ENCODE results near the gene FAM174C.

DNA sequence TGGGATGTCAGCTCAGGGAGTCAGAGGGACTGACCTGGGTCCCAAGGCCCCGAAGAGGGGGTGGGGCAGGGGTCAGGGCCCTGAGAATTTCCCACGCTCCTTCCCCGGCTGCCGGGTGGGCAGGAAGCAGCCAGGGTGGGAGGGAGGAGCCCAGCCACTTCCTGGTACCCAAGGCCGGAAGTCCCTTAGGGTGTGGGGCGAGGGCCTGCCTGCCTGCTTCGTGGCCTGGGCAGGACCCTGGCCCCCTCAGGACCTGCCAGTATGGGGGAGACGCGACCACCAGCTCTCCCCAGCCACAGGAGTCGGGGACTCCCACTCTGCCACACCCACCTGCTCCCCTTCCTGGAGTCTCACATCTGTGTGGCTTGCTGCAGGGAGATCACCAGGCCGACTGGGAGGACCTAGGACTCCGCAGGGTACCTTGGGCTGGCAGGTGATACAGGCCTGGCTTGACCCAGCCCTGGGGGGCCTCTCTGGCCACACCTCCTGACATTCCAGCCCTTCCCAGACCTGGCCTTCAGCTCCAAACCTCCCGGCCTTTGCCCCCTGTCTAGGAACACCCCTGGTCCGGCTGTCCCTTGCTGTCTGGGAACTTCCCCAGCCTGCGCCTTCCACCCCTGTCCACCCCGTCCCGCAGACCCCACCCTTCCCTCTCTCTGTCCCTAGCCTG lies 16.0 kb upstream of the FAM174C start:
- no peak for TF ChIP-seq EZH2 (IDR thresholded peaks at IDR 0.05; ENCODE audit: low read length)
- TF ChIP-seq, protein P1, sequence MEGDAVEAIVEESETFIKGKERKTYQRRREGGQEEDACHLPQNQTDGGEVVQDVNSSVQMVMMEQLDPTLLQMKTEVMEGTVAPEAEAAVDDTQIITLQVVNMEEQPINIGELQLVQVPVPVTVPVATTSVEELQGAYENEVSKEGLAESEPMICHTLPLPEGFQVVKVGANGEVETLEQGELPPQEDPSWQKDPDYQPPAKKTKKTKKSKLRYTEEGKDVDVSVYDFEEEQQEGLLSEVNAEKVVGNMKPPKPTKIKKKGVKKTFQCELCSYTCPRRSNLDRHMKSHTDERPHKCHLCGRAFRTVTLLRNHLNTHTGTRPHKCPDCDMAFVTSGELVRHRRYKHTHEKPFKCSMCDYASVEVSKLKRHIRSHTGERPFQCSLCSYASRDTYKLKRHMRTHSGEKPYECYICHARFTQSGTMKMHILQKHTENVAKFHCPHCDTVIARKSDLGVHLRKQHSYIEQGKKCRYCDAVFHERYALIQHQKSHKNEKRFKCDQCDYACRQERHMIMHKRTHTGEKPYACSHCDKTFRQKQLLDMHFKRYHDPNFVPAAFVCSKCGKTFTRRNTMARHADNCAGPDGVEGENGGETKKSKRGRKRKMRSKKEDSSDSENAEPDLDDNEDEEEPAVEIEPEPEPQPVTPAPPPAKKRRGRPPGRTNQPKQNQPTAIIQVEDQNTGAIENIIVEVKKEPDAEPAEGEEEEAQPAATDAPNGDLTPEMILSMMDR (optimal IDR thresholded peaks at IDR 0.05 in 1 of 3, IDR thresholded peaks at IDR 0.05 in 1 of 3, conservative IDR thresholded peaks at IDR 0.05 in 1 of 3; ENCODE audit: extremely low read depth in 1 of 3, insufficient read depth in 2 of 3, low read length in 3 of 3) = no peak

Data from keratinocyte (primary cell).